Caco-2 (cell line): ENCODE measurements around the gene RPS6KA4. TPM values are rescaled to one million over a fixed set of nuclear protein-coding genes. Genes with fewer than 3 reads are reported as not detected.
A peak's percentile ranks its signal among the peaks of the same experiment; 100 is the strongest.

ENCODE experiments used
- BruUV-seq: library from RNA; stranded (reverse); fragments of 400-500 nt; replicated peaks from 2 replicates; lab custom pipeline; 2021; lab: Mats Ljungman, UMichigan
- CTCF ChIA-PET: fragments of 300-600 bp; sonication (Branson Sonifier 250); formaldehyde crosslinking; loops from one replicate; lab custom pipeline; 2022; ENCODE audit warnings: antibody characterized with exemption; lab: Charles Lee
- POLR2A ChIA-PET: fragments of 300-600 bp; sonication (Branson Sonifier 250); formaldehyde crosslinking; loops from one replicate; lab custom pipeline; 2022; ENCODE audit warnings: antibody characterized with exemption; lab: Charles Lee
- DNase-seq, 2 experiments: peaks; one replicate each; pipeline versions ENCODE4 v3.0.0 to v3.0.0-alpha.2; 2020 to 2022
- H3K27me3 ChIP-seq: replicated peaks from 2 replicates; pipeline ENCODE4 v1.6.0; 2011; ENCODE audit warnings: low read length; ENCODE audit not compliant: control insufficient read depth, insufficient read depth
- H3K36me3 ChIP-seq: 2 replicates; pipeline ENCODE4 v1.5.1; 2011; ENCODE audit warnings: low read length; ENCODE audit not compliant: control insufficient read depth, insufficient read depth
- H3K4me1 ChIP-seq: fragments of 250-450 bp; sonication (Bioruptor Pico); 2 replicates; pipeline ENCODE4 v1.5.1; 2020; ENCODE audit warnings: mild to moderate bottlenecking
- H3K4me3 ChIP-seq: 2 replicates; pipeline ENCODE4 v1.5.1; 2011; ENCODE audit warnings: low read depth, mild to moderate bottlenecking, control low read depth, low read length
- H3K9me3 ChIP-seq: fragments of 250-450 bp; sonication (Bioruptor Pico); 2 replicates; pipeline ENCODE4 v1.5.1; 2020; ENCODE audit warnings: mild to moderate bottlenecking, moderate library complexity
- H3K27ac Mint-ChIP-seq: one replicate; pipeline ENCODE4 v1.8.0; 2022; ENCODE audit warnings: mixed read lengths; ENCODE audit not compliant: unreplicated experiment
- H3K27me3 Mint-ChIP-seq: one replicate; pipeline ENCODE4 v1.8.0; 2022; ENCODE audit warnings: mixed read lengths; ENCODE audit not compliant: insufficient read depth, unreplicated experiment
- H3K36me3 Mint-ChIP-seq: one replicate; pipeline ENCODE4 v1.8.0; 2022; ENCODE audit warnings: mild to moderate bottlenecking, mixed read lengths; ENCODE audit not compliant: insufficient read depth, unreplicated experiment
- H3K4me1 Mint-ChIP-seq: one replicate; pipeline ENCODE4 v1.8.0; 2022; ENCODE audit warnings: low read depth, mixed read lengths; ENCODE audit not compliant: unreplicated experiment
- H3K4me3 Mint-ChIP-seq: one replicate; pipeline ENCODE4 v1.8.0; 2022; ENCODE audit warnings: mild to moderate bottlenecking, moderate library complexity, mixed read lengths; ENCODE audit not compliant: unreplicated experiment
- H3K9me3 Mint-ChIP-seq: one replicate; pipeline ENCODE4 v1.8.0; 2022; ENCODE audit warnings: mixed read lengths; ENCODE audit not compliant: unreplicated experiment
- intact Hi-C: fragments of 100-400 bp; cut with micrococcal nuclease; formaldehyde crosslinking; loops from one replicate; pipeline ENCODE4 v1.10.0; 2022; ENCODE audit not compliant: unreplicated experiment
- total RNA-seq: library from RNA; stranded (reverse); gene quantifications from 2 replicates; pipeline ENCODE4 v1.2.3, GENCODE V29; 2022
- TF ChIP-seq, protein P1 (sequence below), 2 experiments: fragments of 200-600 bp in 1 of 2; IDR thresholded peaks; 1 replicate in 1 of 2; 2 replicates in 1 of 2; pipeline versions ENCODE4 v1.5.1 to v1.8.0; 2011 to 2022; ENCODE audit warnings: antibody characterized with exemption in 1 of 2, control low read depth in 1 of 2, inconsistent platforms in 1 of 2, low read depth in 1 of 2, low read length in 1 of 2, mild to moderate bottlenecking in 1 of 2, moderate library complexity in 1 of 2; ENCODE audit not compliant: insufficient read depth in 1 of 2, severe bottlenecking in 1 of 2, unreplicated experiment in 1 of 2

RPS6KA4 gene
- total RNA-seq, 1 experiment from 2014 or later, result 95.7 TPM

DNA sequence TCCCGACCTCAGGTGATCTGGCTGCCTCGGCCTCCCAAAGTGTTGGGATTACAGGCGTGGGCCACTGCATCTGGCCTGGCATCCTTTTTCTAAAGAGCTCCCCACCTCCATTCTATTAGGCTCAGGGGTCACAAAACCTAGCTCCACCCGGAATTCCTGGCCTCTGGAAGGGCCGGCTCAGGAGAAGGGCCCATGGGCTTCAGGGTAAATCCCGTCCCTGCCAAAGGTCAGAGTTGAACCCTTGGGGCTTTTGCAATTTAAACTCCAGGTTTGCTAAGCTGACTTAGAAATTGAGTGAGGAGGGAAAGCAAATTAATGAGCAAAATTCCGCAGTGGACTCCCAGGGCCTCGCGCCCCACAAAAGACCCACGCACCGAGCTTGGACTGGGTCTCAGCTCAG, 48.3 kb downstream of the RPS6KA4 start:
- Histone ChIP-seq H3K4me1 (peaks cover 52% of the 10 kb centered on the region), H3K27me3 (no peaks in the 10 kb centered on the region), H3K9me3 (peaks cover 9% of the 10 kb centered on the region; the same call in 1 of the 2 replicates), H3K4me3 (no peak overlapping the region), H3K36me3 (no peaks in the 10 kb centered on the region)
- TF ChIP-seq, protein P1, sequence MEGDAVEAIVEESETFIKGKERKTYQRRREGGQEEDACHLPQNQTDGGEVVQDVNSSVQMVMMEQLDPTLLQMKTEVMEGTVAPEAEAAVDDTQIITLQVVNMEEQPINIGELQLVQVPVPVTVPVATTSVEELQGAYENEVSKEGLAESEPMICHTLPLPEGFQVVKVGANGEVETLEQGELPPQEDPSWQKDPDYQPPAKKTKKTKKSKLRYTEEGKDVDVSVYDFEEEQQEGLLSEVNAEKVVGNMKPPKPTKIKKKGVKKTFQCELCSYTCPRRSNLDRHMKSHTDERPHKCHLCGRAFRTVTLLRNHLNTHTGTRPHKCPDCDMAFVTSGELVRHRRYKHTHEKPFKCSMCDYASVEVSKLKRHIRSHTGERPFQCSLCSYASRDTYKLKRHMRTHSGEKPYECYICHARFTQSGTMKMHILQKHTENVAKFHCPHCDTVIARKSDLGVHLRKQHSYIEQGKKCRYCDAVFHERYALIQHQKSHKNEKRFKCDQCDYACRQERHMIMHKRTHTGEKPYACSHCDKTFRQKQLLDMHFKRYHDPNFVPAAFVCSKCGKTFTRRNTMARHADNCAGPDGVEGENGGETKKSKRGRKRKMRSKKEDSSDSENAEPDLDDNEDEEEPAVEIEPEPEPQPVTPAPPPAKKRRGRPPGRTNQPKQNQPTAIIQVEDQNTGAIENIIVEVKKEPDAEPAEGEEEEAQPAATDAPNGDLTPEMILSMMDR (IDR thresholded peaks at IDR 0.05; ENCODE audit: insufficient read depth in 1 of 2, low read depth in 1 of 2, low read length in 1 of 2, severe bottlenecking in 1 of 2, unreplicated experiment in 1 of 2), result no peak
- BruUV-seq, result TSS peak; percentile 91
- CTCF ChIA-PET, result interaction anchor here (0.6 to 3.3 kb wide), 13 partner anchors 22 to 336 kb away, joined by 3 to 22 read pairs (median 4); partner anchors contain the start of genes PRDX5, RASGRP2 and TRMT112
- no peaks in the 10 kb centered on the region for H3K27me3 Mint-ChIP-seq
- DNase-seq, result peak; percentile 64 to 86
- H3K36me3 Mint-ChIP-seq, result peaks cover 21% of the 10 kb centered on the region
- H3K27ac Mint-ChIP-seq, result peak overlapping the region; percentile 97
- peaks cover 53% of the 10 kb centered on the region for H3K4me1 Mint-ChIP-seq
- H3K9me3 Mint-ChIP-seq, result peaks cover 14% of the 10 kb centered on the region
- POLR2A ChIA-PET, result interaction anchor here (0.6 to 2.0 kb wide), 8 partner anchors 11 to 371 kb away, joined by 3 to 15 read pairs (median 4); partner anchors contain the start of genes PRDX5, SF1 and TRMT112
- H3K4me3 Mint-ChIP-seq, result peak overlapping the region; percentile 46
- intact Hi-C loops, result loop anchor here (5.0 kb wide), 1 partner anchor 90 kb away; the partner anchor contains the start of genes PRDX5 and TRMT112

DNA sequence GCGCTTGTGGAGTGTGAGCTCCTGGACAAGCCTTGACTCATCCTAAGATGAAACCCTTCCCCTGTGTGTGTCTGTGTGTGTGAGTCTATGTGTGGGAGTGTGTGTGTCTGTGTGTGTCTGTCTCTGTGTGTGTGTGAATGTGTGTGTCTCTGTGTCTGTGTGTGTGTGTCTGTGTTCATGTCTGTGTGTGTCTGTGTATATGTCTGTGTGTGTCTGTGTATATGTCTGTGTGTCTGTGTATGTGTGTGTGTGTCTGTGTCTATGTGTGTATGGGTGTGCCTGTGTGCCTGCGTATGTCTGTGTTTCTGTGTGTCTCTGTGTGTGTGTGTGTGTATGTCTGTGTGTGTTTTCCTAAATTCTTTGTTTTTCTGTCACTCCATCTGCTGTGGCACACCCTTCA, 48.7 kb downstream of the RPS6KA4 start:
- Mint-ChIP-seq H3K4me1 (peaks cover 51% of the 10 kb centered on the region), H3K4me3 (peak overlapping the region; percentile 46), H3K27me3 (no peaks in the 10 kb centered on the region), H3K27ac (peak overlapping the region; percentile 97), H3K36me3 (peaks cover 21% of the 10 kb centered on the region), H3K9me3 (peaks cover 14% of the 10 kb centered on the region)
- intact Hi-C loops, result loop anchor here (5.0 kb wide), 1 partner anchor 90 kb away; the partner anchor contains the start of genes PRDX5 and TRMT112
- no peak for DNase-seq
- BruUV-seq, result no TSS peak
- ChIA-PET POLR2A (interaction anchor here (0.6 to 2.0 kb wide), 7 partner anchors 12 to 223 kb away, joined by 3 to 15 read pairs (median 4); partner anchors contain the start of genes PRDX5 and TRMT112), CTCF (interaction anchor here (0.6 to 3.3 kb wide), 8 partner anchors 23 to 336 kb away, joined by 3 to 22 read pairs (median 12); partner anchors contain the start of genes PRDX5, RASGRP2 and TRMT112)
- TF ChIP-seq, protein P1 (IDR thresholded peaks at IDR 0.05; ENCODE audit: insufficient read depth in 1 of 2, low read depth in 1 of 2, low read length in 1 of 2, severe bottlenecking in 1 of 2, unreplicated experiment in 1 of 2), result no peak
- Histone ChIP-seq H3K4me1 (peaks cover 52% of the 10 kb centered on the region), H3K36me3 (no peaks in the 10 kb centered on the region), H3K9me3 (peaks cover 9% of the 10 kb centered on the region; the same call in 1 of the 2 replicates), H3K27me3 (no peaks in the 10 kb centered on the region), H3K4me3 (no peak overlapping the region)

DNA sequence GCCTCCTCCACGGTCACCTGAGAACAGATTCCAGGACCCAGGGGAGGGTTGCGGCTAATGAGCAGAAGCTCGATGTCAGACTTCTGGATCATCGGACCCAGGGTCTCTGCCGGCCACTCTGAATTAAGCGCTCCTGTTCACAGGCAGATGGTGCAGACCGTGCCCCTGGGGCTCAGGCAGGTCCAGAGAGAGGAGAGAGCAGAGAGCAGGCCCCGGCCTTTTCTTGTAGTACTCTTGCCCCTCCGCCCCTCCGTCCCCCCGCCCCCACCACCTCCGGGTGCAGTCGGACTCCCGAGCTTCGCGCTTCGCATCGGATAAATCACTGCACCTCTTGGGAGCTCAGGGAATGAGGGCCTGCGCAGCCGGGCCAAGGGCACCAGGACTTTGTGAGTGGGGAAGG, 50.3 kb downstream of the RPS6KA4 start:
- peak overlapping the region; percentile 76 for H3K27ac Mint-ChIP-seq
- BruUV-seq, result no TSS peak
- POLR2A ChIA-PET, result no interaction called here
- TF ChIP-seq, protein P1 (IDR thresholded peaks at IDR 0.05; ENCODE audit: insufficient read depth in 1 of 2, low read depth in 1 of 2, low read length in 1 of 2, severe bottlenecking in 1 of 2, unreplicated experiment in 1 of 2), result no peak
- Histone ChIP-seq H3K9me3 (peaks cover 4% of the 10 kb centered on the region; the same call in 1 of the 2 replicates), H3K4me3 (no peak overlapping the region), H3K4me1 (peaks cover 50% of the 10 kb centered on the region), H3K36me3 (no peaks in the 10 kb centered on the region), H3K27me3 (no peaks in the 10 kb centered on the region)
- H3K4me3 Mint-ChIP-seq, result no peak overlapping the region
- peaks cover 21% of the 10 kb centered on the region for H3K36me3 Mint-ChIP-seq
- CTCF ChIA-PET, result interaction anchor here (0.8 kb wide), 1 partner anchor 54 kb away, joined by 3 read pairs; no protein-coding TSS in a partner anchor
- intact Hi-C loops, result loop anchor here (5.0 kb wide), 1 partner anchor 92 kb away; the partner anchor contains the start of genes PRDX5 and TRMT112
- peaks cover 5% of the 10 kb centered on the region for H3K9me3 Mint-ChIP-seq
- no peaks in the 10 kb centered on the region for H3K27me3 Mint-ChIP-seq
- DNase-seq, result no peak
- peaks cover 41% of the 10 kb centered on the region for H3K4me1 Mint-ChIP-seq
